DMS153 treated with DMSO at 0.1 percent for 48 hours (cell line): ENCODE data around the gene CST9L.
A peak's percentile ranks its signal among the peaks of the same experiment; 100 is the strongest.

Source experiments
- DNase-seq: peaks from one replicate; lab custom pipeline; 2025; ENCODE audit not compliant: unreplicated experiment; lab: John Stamatoyannopoulos, UW

CST9L gene

GRCh38 chr20:23568320-23568970 is at the start of gene CST9L:
Gene CST9L, minus strand, starts transcription at chr20:23568484. Its CDS starts 34 bp downstream, at chr20:23568450.
- DNase-seq: no peak

DNA sequence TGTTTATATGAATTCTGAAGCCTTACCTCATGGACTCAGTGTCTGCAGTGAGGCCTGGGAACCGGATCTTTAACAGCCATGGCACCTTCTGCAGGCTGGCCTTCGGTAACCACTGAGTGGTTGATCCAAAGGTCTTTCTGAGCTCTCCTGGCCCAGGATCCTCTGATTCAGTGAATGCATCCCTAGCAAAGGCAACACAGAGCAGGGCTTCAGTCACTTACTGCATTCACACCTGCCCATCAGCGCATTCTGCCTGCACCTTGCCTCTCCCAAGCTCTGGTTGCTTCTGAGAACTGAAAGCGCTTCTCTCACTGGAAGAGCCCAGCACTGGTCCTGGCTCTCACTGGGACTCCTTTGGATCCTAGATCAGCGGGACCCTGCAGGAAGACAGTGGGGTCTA is 45.9 kb upstream of the CST9L start:
- no peak for DNase-seq

GRCh38 chr20:23613676-23614075 is 45.4 kb upstream of the CST9L start:
- no peak for DNase-seq

GRCh38 chr20:23612396-23612795 is 44.1 kb upstream of the CST9L start:
- no peak for DNase-seq

DNA sequence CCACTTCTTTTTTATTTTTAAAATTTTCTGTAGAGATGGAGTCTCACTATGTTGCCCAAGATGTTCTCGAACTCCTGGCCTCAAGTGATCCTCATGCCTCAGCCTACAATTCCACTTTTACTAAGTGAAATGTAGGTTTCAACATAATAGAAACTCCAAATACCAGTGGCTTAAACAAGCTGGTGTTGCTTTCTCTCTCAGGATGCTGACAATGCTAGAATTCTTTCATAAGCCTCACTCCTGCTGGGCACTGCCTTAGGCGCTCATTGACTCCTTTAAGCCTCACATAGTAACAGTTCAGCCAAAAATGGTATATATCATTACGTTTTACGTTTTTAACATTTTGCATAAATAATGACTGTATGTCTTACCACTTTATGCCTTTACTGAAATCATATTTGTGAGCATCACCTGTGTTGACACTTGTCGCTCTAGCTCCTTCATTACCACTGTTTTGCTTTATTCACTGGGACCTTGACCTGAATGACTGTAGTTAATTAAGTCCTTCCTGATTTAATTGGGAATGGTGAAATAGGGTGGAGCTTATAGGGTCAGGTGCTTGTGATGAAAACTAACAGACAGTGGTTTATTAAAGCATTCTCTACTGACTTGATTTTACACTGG is 41.3 kb upstream of the CST9L start:
- no peak for DNase-seq

DNA sequence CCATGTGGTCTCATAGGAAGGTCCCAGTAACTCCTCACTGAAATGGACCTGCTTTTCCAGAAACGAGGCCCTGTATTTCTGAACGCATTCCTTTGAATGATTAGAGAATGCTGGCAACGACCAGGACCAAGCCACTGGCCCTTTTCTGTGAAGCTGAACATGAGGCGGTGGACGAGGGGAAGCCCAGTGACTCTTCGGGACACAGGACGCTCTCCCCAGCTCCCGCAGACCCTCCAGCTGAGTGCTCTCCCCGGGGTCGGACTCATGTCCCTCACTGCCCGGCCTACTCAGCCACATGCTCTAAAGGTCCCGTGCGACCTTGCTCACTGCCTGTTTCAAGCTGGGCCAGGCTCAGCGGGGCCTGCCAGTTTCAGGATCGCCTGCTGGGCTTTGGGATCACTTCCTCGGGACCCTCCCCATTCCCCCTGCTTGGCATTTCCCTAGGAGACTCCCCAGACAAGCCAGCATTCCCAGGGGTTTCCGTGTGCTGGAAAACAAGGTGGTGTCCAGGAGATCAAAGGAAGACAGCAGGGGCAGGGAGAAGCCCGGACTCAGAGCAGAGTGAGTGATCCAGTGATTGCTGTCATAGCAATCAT is 40.1 kb upstream of the CST9L start:
- DNase-seq: no peak

GRCh38 chr20:23607497-23608245 is 39.4 kb upstream of the CST9L start:
- no peak for DNase-seq

DNA sequence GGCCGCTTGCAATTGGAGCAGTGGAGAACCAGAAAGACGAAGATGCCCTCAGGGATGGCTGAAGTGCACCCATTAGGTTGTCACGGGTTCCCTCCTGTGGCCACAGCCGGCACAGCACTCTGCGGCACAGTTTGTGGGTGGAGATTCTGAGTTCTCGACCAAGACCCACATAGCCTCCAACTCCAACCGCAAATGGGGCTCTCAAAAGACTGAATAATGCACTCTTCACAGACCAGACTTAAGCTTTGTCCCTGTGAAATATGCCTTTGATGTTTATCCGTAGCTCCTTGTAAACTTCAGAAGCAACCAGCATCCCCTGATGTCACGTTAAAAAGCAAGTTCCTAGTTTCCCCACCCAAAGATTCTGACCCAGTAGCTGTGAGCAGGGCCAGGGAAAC is 38.4 kb upstream of the CST9L start:
- peak; percentile 39 for DNase-seq

- no peak for DNase-seq
Observed at GRCh38 chr20:23605867-23606651, 37.8 kb upstream of the CST9L start, which contains the start of gene CST9. Gene CST9, minus strand, starts transcription at chr20:23605917. Its CDS starts 53 bp downstream, at chr20:23605864.

DNA sequence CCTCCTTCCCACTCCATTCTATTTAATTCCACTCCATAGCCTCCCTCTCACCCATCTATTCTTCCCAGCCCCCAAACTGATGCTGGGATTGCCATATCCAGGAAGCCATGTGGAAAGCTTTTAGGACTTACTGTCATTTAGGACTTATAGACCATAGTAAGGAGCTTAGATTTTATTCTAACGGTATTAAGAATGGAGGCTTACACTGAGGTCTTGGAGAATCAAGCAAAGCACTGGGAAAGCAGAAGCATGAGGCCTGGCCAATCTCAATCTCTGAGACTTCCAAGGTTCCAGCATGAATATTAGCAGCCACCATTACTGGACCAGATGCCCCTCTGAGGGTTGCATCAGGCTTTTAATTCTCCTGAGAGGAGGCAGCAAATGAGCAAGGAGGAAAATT is 36.0 kb upstream of the CST9L start:
- no peak for DNase-seq

- no peak for DNase-seq
Observed at GRCh38 chr20:23603321-23603720, 35.0 kb upstream of the CST9L start.

DNA sequence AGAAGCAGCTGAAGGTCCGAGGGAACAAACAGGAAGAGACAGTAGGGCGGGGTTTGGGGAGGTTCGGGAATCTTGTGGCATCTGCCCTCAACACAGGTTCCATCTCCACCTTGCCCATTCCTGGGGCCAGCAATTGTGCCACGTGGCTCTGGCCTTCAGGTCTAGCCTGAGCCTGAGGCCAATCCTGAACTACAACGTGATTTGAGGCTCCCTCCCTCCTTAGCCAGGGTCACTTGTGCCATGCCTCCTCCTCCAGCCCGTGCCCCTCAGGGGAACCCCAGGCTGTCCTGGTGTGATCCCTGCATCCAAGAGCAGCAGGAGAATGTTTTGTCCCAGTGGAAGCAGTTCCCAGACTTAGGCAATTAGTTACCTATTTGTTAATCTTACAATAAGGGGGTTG is 34.4 kb upstream of the CST9L start:
- DNase-seq: no peak

GRCh38 chr20:23602241-23602640 is 34.0 kb upstream of the CST9L start:
- DNase-seq: no peak

- DNase-seq: no peak
Observed at GRCh38 chr20:23601715-23602114, 33.4 kb upstream of the CST9L start.

DNA sequence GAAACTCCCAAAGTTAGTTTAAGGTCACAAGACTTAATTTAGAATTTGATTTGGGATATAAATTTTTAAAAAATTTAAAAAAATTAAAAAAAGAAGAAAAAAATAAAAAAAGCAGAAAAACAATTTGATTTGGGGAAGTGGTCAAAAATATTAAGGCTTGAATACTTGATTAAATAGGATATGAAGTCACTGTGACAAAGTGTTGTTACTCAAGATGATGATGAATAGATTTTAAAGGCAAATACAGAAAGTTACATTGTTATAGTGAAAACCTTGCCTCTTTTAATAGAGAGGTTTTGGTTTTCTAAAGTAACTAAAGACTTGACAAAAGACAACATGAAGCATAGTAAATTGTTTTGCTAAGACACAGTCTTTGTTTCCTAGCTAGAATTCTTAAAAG is 30.2 kb upstream of the CST9L start:
- DNase-seq: no peak

- DNase-seq: no peak
Observed at GRCh38 chr20:23596579-23597250, 28.4 kb upstream of the CST9L start.

DNA sequence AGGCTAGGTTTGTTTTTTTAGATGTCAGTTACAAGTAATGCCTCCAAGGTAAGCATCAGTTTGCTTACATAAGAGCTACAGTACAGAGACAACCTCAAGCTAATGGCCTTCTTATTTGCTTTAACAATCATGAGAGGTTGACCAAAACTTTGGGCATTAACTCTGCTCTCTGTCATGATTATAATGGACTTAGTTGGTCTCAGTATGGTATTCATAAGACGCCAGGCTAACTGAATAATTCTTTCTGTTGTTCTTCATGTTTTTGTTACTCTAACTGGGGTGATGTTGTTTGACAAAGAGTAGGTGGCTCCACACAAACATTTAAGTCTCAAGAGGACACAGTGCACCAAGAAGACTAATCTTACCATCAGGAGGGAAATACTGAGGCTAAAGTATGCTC is 27.7 kb upstream of the CST9L start:
- DNase-seq: no peak

DNA sequence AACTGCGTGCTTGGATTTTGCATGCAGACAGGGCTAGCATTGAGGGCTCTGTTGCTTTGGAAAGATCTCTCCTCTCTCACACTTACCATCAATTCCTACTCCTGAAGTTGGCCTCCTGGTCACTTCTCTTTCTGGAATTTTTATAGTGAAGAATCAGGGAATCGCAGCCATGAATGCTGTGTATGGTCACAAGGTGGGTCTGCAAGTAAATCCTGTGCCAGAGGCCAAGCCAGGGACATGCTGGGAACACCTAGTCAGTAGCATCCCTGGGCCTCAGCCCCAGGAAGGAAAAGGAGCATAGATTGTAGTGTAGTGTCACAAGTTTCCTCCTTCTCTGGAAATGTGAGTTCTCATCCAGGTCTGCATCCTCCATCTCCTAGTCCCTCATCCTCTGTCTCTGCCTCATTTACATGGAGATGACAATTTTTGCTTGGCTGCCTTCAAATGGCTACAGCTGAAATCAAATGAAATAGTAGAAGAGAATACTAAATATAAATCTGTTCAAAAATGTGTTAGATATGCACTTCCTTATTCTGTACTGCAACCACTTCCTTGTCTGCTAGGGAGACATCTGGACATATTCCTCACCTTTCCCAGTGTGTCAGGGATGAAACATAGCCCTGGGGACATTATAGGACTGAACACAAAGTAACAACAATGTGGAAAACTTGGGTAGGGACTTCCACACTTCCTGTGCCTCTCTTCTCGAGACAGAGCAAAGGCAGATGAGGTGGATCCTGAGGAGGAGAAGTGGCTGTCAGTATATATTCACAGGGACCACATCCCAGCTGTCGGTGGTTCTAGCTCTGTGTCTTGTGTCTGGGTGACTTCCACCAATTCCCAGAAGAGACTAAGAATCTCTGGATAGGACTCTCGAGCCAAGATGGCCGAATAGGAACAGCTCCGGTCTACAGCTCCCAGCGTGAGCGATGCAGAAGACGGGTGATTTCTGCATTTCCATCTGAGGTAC is 20.4 kb upstream of the CST9L start:
- no peak for DNase-seq

DNA sequence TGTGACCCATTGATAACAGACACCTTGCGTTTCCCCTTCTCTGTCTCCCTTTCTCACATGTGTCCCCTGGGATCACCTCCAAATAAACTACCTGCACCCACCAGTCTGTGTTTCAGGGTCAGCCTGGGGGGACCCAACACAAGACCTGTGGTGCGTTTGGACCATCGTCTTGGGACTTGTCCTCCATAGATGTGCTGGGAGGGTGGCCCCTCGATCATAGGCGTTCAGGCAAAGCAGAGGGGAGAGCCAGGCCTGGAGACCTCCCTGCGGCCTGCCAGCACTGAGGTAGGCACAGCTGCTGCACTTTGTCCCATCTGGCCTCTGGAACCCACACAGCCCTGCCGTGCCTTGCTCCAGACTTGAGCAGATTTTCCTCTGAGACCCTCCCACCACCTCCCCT is 19.3 kb upstream of the CST9L start:
- DNase-seq: no peak
